B cell (primary cell): ENCODE measurements around the gene SPATA12. TPM values are rescaled to one million over a fixed set of nuclear protein-coding genes. Genes with fewer than 3 reads are reported as not detected.

Experiments
- ATAC-seq: fragments of 200-7000 bp; cut with Tn5 transposase; one replicate; pipeline ENCODE4 v1.10.0; 2021; ENCODE audit warnings: low read depth, mild to moderate bottlenecking, moderate number of reproducible peaks, moderate library complexity
- CTCF ChIA-PET: fragments of 350-600 bp; sonication (Branson Sonifier 250); formaldehyde crosslinking; loops from one replicate; lab custom pipeline; 2021; ENCODE audit warnings: antibody characterized with exemption, inconsistent platforms; lab: Charles Lee
- POLR2A ChIA-PET: fragments of 350-600 bp; sonication (Branson Sonifier 250); formaldehyde crosslinking; loops from one replicate; lab custom pipeline; 2021; ENCODE audit warnings: antibody characterized with exemption; lab: Charles Lee
- DNase-seq: peaks from one replicate; pipeline ENCODE4 v3.0.0; 2013
- H2AFZ ChIP-seq: 2 replicates; pipeline ENCODE4 v1.6.1; 2012; ENCODE audit warnings: mild to moderate bottlenecking, low read depth, low read length; ENCODE audit not compliant: insufficient read depth, poor library complexity, severe bottlenecking
- H3K27ac ChIP-seq, 2 donors: 1 replicate in 1 of 2; 2 replicates in 1 of 2; pipeline ENCODE4 v1.5.1; 2012 to 2013; ENCODE audit warnings: low read length in 2 of 2, mild to moderate bottlenecking in 2 of 2, moderate library complexity in 1 of 2
- H3K27me3 ChIP-seq, 4 experiments: fragments of 200-600 bp in 1 of 4; sonication (generic) in 1 of 4; replicated peaks in 1 of 4; 1 replicate in 2 of 4; 2 replicates in 2 of 4; pipeline versions ENCODE4 v1.6.1 to v1.7.0; 2013 to 2016; ENCODE audit warnings: low read length in 3 of 4, mild to moderate bottlenecking in 2 of 4, mixed read lengths in 1 of 4, moderate library complexity in 1 of 4; ENCODE audit not compliant: insufficient read depth in 4 of 4, control insufficient read depth in 3 of 4; ENCODE audit errors: control extremely low read depth in 1 of 4
- H3K36me3 ChIP-seq, 2 experiments: replicated peaks in 1 of 2; 1 replicate in 1 of 2; 2 replicates in 1 of 2; pipeline versions ENCODE4 v1.6.1 to v1.7.1; 2013; ENCODE audit warnings: low read length in 1 of 2; ENCODE audit not compliant: insufficient read depth in 2 of 2, control insufficient read depth in 1 of 2; ENCODE audit errors: control extremely low read depth in 1 of 2, extremely low read depth in 1 of 2
- H3K4me1 ChIP-seq, 2 donors: fragments of 200-600 bp in 1 of 2; sonication (generic) in 1 of 2; 1 replicate in 1 of 2; 2 replicates in 1 of 2; pipeline versions ENCODE4 v1.5.1 to v1.6.1; 2013 to 2017; ENCODE audit warnings: low read length in 2 of 2; ENCODE audit not compliant: control insufficient read depth in 2 of 2, insufficient read depth in 2 of 2
- H3K4me2 ChIP-seq: replicated peaks from 2 replicates; pipeline ENCODE3; 2012; ENCODE audit warnings: mild to moderate bottlenecking, low read depth, low read length; ENCODE audit not compliant: poor library complexity, severe bottlenecking
- H3K4me3 ChIP-seq, 5 experiments: fragments of 200-600 bp in 1 of 5; sonication (generic) in 1 of 5; 1 replicate in 3 of 5; 2 replicates in 2 of 5; pipeline versions ENCODE4 v1.5.1 to v1.7.0; 2011 to 2016; ENCODE audit warnings: low read length in 4 of 5, mild to moderate bottlenecking in 4 of 5, low read depth in 2 of 5, control low read depth in 1 of 5, moderate library complexity in 1 of 5; ENCODE audit not compliant: insufficient read depth in 1 of 5; ENCODE audit errors: control extremely low read depth in 1 of 5, extremely low read depth in 1 of 5
- H3K79me2 ChIP-seq: fragments of 200-600 bp; sonication (generic); one replicate; pipeline ENCODE4 v1.6.0; 2016; ENCODE audit warnings: low read length; ENCODE audit not compliant: control insufficient read depth, insufficient read depth
- H3K9ac ChIP-seq: fragments of 200-600 bp; sonication (generic); 2 replicates; pipeline ENCODE4 v1.6.1; 2017; ENCODE audit warnings: mild to moderate bottlenecking, low read length, moderate library complexity
- H3K9me3 ChIP-seq, 3 donors: one replicate each; pipeline versions ENCODE4 v1.6.1 to v1.7.1; 2013; ENCODE audit warnings: low read length in 2 of 3; ENCODE audit not compliant: control insufficient read depth in 2 of 3, insufficient read depth in 1 of 3; ENCODE audit errors: control extremely low read depth in 1 of 3
- H4K20me1 ChIP-seq: 2 replicates; pipeline ENCODE4 v1.6.0; 2012; ENCODE audit warnings: mild to moderate bottlenecking, low read length; ENCODE audit not compliant: insufficient read depth, control insufficient read depth, poor library complexity, severe bottlenecking
- H3K27ac Mint-ChIP-seq: one replicate; pipeline ENCODE4 v1.8.0; 2021; ENCODE audit warnings: mixed read lengths
- H3K27me3 Mint-ChIP-seq: one replicate; pipeline ENCODE4 v1.8.0; 2021; ENCODE audit warnings: mixed read lengths
- H3K4me1 Mint-ChIP-seq: one replicate; pipeline ENCODE4 v1.8.0; 2021; ENCODE audit warnings: mixed read lengths
- H3K4me3 Mint-ChIP-seq: one replicate; pipeline ENCODE4 v1.8.0; 2021; ENCODE audit warnings: mixed read lengths
- H3K9me3 Mint-ChIP-seq: one replicate; pipeline ENCODE4 v1.8.0; 2022; ENCODE audit warnings: mixed read lengths; ENCODE audit not compliant: insufficient read depth
- EZH2 ChIP-seq: IDR thresholded peaks from 2 replicates; pipeline ENCODE4 v1.6.1; 2012; ENCODE audit warnings: borderline replicate concordance, low read depth, mild to moderate bottlenecking, moderate library complexity, low read length; ENCODE audit not compliant: insufficient read depth, poor library complexity, severe bottlenecking
- WGBS: methylation state at CpG from one replicate; pipeline ENCODE4 v1.1.5; 2013; ENCODE audit warnings: missing lambda C conversion rate; ENCODE audit not compliant: insufficient coverage; 5-methylcytosine and 5-hydroxymethylcytosine counted together
- intact Hi-C: fragments of 100-400 bp; cut with micrococcal nuclease; formaldehyde crosslinking; loops from one replicate; pipeline ENCODE4 v1.10.0; 2022
- polyA plus RNA-seq: library from polyadenylated mRNA; depleted of rRNA; stranded (reverse); fragments of >200 nt; gene quantifications from 2 replicates; pipeline ENCODE4 v1.2.3, GENCODE V29; 2012
- total RNA-seq, 2 donors: library from RNA; stranded (reverse); fragments of 120-200 nt in 1 of 2; gene quantifications; 1 replicate in 1 of 2; 2 replicates in 1 of 2; pipeline versions ENCODE4 v1.2.3 to v1.2.4, GENCODE V29; 2013 to 2022
- TF ChIP-seq, protein P1 (sequence below): fragments of 200-600 bp; IDR thresholded peaks from one replicate; pipeline ENCODE4 v1.8.0; 2022; ENCODE audit warnings: antibody characterized with exemption, mild to moderate bottlenecking

The SPATA12 gene
- total and polyA plus RNA-seq, 2 donors (not counting 1 experiment from before 2014, with no cell fraction given): not detected

DNA sequence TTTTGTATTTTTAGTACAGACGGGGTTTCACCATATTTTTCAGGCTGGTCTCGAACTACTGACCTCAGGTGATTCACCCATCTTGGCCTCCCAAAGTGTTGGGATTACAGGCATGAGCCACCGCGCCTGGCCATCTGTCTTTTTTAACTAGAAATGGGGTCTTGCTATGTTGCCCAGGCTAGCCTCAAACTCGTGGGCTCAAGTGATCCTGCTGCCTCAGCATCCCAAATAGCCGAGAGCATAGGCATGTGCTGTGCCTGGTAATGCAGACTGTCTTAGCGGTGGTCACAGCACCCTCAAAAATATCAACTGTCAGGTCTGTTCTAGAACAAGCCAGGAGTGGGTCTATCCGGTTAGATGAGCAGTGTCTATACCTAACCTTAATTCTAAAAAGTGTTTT lies 48.2 kb downstream of the SPATA12 start:
- 84% methylated on average over 7 of the region's 8 CpGs for WGBS
- ATAC-seq (no peak), DNase-seq (no peak)
- no peaks in the 10 kb centered on the region for H3K9me3 ChIP-seq
- Mint-ChIP-seq H3K27me3 (peaks cover 22% of the 10 kb centered on the region), H3K27ac (no peak overlapping the region), H3K9me3 (no peaks in the 10 kb centered on the region), H3K4me3 (no peak overlapping the region), H3K4me1 (peaks cover 2% of the 10 kb centered on the region)
- no peak overlapping the region for H2AFZ ChIP-seq
- no peak overlapping the region for H3K9ac ChIP-seq
- intact Hi-C loops: loop anchor here (10.0 kb wide), 1 partner anchor 326 kb away; no protein-coding TSS in a partner anchor
- TF ChIP-seq EZH2: no peak
- TF ChIP-seq, protein P1, sequence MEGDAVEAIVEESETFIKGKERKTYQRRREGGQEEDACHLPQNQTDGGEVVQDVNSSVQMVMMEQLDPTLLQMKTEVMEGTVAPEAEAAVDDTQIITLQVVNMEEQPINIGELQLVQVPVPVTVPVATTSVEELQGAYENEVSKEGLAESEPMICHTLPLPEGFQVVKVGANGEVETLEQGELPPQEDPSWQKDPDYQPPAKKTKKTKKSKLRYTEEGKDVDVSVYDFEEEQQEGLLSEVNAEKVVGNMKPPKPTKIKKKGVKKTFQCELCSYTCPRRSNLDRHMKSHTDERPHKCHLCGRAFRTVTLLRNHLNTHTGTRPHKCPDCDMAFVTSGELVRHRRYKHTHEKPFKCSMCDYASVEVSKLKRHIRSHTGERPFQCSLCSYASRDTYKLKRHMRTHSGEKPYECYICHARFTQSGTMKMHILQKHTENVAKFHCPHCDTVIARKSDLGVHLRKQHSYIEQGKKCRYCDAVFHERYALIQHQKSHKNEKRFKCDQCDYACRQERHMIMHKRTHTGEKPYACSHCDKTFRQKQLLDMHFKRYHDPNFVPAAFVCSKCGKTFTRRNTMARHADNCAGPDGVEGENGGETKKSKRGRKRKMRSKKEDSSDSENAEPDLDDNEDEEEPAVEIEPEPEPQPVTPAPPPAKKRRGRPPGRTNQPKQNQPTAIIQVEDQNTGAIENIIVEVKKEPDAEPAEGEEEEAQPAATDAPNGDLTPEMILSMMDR: no peak
- no peaks in the 10 kb centered on the region for H3K4me1 ChIP-seq
- H3K27ac ChIP-seq: no peak overlapping the region
- H4K20me1 ChIP-seq: no peaks in the 10 kb centered on the region
- H3K36me3 ChIP-seq: no peaks in the 10 kb centered on the region
- ChIA-PET POLR2A (no interaction called here), CTCF (no interaction called here)
- no peaks in the 10 kb centered on the region for H3K79me2 ChIP-seq
- H3K4me3 ChIP-seq: no peak overlapping the region
- no peak overlapping the region for H3K4me2 ChIP-seq
- peaks cover 0 to 7% (median 0%) of the 10 kb centered on the region in 4 experiments for H3K27me3 ChIP-seq

DNA sequence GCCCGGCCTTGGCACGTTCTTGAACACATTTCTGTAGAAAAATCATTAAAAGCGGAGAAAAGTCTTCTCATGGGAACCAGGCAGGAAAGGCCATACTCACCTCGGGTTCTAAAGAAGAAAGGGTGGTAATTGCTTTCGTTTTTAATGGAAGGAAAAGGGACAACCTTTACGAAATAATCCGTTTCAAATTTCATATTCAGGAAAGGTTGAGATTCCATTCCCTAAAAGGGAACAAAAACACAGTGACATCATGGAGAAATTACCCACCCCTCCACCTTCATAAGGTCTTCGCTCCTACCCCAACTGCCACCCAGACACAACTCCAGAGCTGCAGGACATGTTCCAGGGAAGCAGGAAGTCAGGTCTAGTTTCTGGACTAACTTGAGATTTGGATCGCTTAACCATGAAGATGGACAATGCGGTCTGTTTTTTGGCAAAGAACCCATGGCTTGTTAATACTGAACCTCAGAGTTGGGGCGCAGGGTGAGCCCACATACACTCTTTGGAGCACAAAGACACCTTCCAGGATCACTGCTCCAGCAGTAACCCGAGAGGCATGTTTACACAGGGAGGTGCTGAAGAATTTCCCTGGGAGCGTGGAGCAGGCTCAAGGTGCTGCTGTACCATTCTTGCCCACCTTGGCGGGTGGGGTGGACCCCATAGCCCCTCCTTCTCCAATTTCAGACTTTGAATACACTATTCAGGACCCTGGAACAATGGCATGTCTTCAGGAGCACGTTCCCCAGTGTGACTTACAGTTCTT lies 49.2 kb downstream of the SPATA12 start:
- no peak for TF ChIP-seq EZH2
- TF ChIP-seq, protein P1: no peak
- Mint-ChIP-seq H3K9me3 (no peaks in the 10 kb centered on the region), H3K27ac (no peak overlapping the region), H3K27me3 (peaks cover 22% of the 10 kb centered on the region), H3K4me1 (peaks cover 2% of the 10 kb centered on the region), H3K4me3 (no peak overlapping the region)
- intact Hi-C loops: loop anchor here (10.0 kb wide), 1 partner anchor 325 kb away; no protein-coding TSS in a partner anchor
- ATAC-seq (no peak), DNase-seq (no peak)
- Histone ChIP-seq H3K79me2 (no peaks in the 10 kb centered on the region), H3K9me3 (no peaks in the 10 kb centered on the region), H2AFZ (no peak overlapping the region), H3K27ac (no peak overlapping the region), H3K36me3 (no peaks in the 10 kb centered on the region), H3K4me3 (no peak overlapping the region), H3K27me3 (peaks cover 0 to 7% (median 0%) of the 10 kb centered on the region in 4 experiments), H3K4me2 (no peak overlapping the region), H4K20me1 (no peaks in the 10 kb centered on the region), H3K9ac (no peak overlapping the region), H3K4me1 (no peaks in the 10 kb centered on the region)
- ChIA-PET POLR2A (no interaction called here), CTCF (no interaction called here)
- WGBS: 90% methylated on average over 13 of the region's 15 CpGs
